Ishikawa (cell line): ENCODE data around the gene KRTAP4-12.

Experiments
- CEBPB ChIP-seq: IDR thresholded peaks from 2 replicates; pipeline ENCODE4 v1.6.1; 2012
- CREB1 ChIP-seq: IDR thresholded peaks from 2 replicates; pipeline ENCODE4 v1.6.1; 2012; ENCODE audit warnings: low read depth
- EP300 ChIP-seq: IDR thresholded peaks from 2 replicates; pipeline ENCODE4 v1.6.1; 2012; ENCODE audit warnings: borderline replicate concordance
- NFIC ChIP-seq: IDR thresholded peaks from 2 replicates; pipeline ENCODE4 v1.6.1; 2012
- RAD21 ChIP-seq: IDR thresholded peaks from 2 replicates; pipeline ENCODE4 v1.6.1; 2012; ENCODE audit warnings: low read depth
- REST ChIP-seq: IDR thresholded peaks from 2 replicates; pipeline ENCODE4 v1.6.1; 2012; ENCODE audit warnings: low read depth, mild to moderate bottlenecking
- TAF1 ChIP-seq: IDR thresholded peaks from 2 replicates; pipeline ENCODE4 v1.6.1; 2012; ENCODE audit warnings: low read depth, mild to moderate bottlenecking
- TCF12 ChIP-seq: IDR thresholded peaks from 2 replicates; pipeline ENCODE4 v1.6.1; 2012; ENCODE audit warnings: low read depth
- USF1 ChIP-seq: IDR thresholded peaks from 2 replicates; pipeline ENCODE4 v1.6.1; 2012
- YY1 ChIP-seq: IDR thresholded peaks from 2 replicates; pipeline ENCODE4 v1.6.1; 2012; ENCODE audit warnings: low read depth
- TF ChIP-seq, protein P1 (sequence below): IDR thresholded peaks from 2 replicates; pipeline ENCODE4 v1.6.1; 2012

DNA sequence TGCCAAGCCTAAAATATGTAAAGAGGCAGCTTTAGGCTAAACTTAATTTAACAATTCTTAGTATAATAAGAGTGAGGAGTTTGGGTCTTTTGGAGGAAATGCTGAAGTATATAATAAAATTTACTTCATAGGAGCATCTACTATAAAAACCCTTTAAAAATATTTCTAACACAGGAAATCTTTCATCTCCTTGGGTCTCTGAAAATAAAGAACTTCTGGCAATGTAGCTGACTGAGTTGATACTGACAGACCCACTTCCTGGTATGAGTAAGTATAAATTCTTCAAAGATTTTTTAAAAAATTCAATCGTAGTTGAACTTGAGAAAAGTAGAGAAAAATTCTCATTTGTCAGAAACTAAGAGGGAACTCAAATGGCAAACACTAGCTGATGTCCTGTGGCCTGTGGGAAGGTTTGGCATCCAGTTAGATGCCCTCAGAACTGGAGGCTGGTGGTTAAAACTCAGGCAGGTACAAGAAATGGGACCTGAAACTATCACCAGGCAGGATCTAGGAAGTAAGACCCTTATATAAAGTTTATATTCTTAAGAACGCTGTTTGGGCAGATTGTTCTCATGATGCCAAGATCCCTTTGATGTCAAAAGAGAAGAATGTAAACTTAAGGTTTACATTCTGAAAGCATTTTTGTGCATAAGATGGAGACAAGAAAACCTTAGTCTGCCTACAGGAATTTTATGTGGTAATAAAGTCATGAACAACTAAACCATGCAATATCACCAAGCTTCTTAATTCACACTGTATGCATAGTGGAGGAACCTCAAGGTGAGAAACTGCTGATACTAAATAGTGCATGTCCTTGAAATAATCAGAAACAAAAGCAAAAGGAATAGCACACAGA lies 10.1 kb upstream of the KRTAP4-12 start:
- TF ChIP-seq CREB1 (no peak), RAD21 (no peak), CEBPB (no peak), YY1 (no peak), NFIC (no peak), TCF12 (no peak), REST (no peak), USF1 (no peak), TAF1 (no peak), EP300 (no peak)
- TF ChIP-seq, protein P1, sequence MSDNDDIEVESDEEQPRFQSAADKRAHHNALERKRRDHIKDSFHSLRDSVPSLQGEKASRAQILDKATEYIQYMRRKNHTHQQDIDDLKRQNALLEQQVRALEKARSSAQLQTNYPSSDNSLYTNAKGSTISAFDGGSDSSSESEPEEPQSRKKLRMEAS: no peak
